ENCODE results near the gene KRTAP2-2.

GRCh38 chr17:41012326-41013120 is 42.5 kb downstream of the KRTAP2-2 start:
- TF ChIP-seq, protein P1, sequence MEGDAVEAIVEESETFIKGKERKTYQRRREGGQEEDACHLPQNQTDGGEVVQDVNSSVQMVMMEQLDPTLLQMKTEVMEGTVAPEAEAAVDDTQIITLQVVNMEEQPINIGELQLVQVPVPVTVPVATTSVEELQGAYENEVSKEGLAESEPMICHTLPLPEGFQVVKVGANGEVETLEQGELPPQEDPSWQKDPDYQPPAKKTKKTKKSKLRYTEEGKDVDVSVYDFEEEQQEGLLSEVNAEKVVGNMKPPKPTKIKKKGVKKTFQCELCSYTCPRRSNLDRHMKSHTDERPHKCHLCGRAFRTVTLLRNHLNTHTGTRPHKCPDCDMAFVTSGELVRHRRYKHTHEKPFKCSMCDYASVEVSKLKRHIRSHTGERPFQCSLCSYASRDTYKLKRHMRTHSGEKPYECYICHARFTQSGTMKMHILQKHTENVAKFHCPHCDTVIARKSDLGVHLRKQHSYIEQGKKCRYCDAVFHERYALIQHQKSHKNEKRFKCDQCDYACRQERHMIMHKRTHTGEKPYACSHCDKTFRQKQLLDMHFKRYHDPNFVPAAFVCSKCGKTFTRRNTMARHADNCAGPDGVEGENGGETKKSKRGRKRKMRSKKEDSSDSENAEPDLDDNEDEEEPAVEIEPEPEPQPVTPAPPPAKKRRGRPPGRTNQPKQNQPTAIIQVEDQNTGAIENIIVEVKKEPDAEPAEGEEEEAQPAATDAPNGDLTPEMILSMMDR (IDR thresholded peaks at IDR 0.05): no peak
- no peak for TF ChIP-seq ZFX (IDR thresholded peaks at IDR 0.05; ENCODE audit: borderline replicate concordance)

Data from 22Rv1 (cell line).